22Rv1 (cell line): Measurements from ENCODE around the gene PDE6C.

Source experiments
- H3K27ac ChIP-seq: fragments of 450-650 bp; 2 replicates; pipeline ENCODE4 v1.5.1; 2017
- CTCF ChIP-seq: fragments of 450-650 bp; IDR thresholded peaks from 2 replicates; pipeline ENCODE4 v1.5.1; 2017; ENCODE audit warnings: mild to moderate bottlenecking
- ZFX ChIP-seq: fragments of 450-650 bp; IDR thresholded peaks from 2 replicates; pipeline ENCODE4 v1.6.1; 2017; ENCODE audit warnings: antibody characterized with exemption, borderline replicate concordance

PDE6C gene

GRCh38 chr10:93670372-93670771 is 58.0 kb downstream of the PDE6C start:
- TF ChIP-seq ZFX (no peak), CTCF (no peak)

GRCh38 chr10:93671042-93671441 is 58.7 kb downstream of the PDE6C start:
- TF ChIP-seq CTCF = no peak
- TF ChIP-seq ZFX = no peak
- H3K27ac ChIP-seq = no peak overlapping the region

More at GRCh38 chr10:93670372-93670771, 58.0 kb downstream of the PDE6C start:
- no peak overlapping the region for H3K27ac ChIP-seq

GRCh38 chr10:93672022-93672678 is 59.8 kb downstream of the PDE6C start:
- TF ChIP-seq ZFX = no peak
- TF ChIP-seq CTCF = no peak
- no peak overlapping the region for H3K27ac ChIP-seq

- no peak for TF ChIP-seq CTCF
- no peak for TF ChIP-seq ZFX
- H3K27ac ChIP-seq = no peak overlapping the region
These were observed 60.6 kb downstream of the PDE6C start for GRCh38 chr10:93672890-93673289.

- TF ChIP-seq ZFX = no peak
- TF ChIP-seq CTCF = no peak
- no peak overlapping the region for H3K27ac ChIP-seq
These were observed 61.5 kb downstream of the PDE6C start for GRCh38 chr10:93673791-93674190.

GRCh38 chr10:93678386-93678785 is 66.0 kb downstream of the PDE6C start:
- TF ChIP-seq CTCF = no peak
- no peak overlapping the region for H3K27ac ChIP-seq

GRCh38 chr10:93678805-93679587 is 66.7 kb downstream of the PDE6C start:
- no peak overlapping the region for H3K27ac ChIP-seq
- TF ChIP-seq CTCF = no peak
- TF ChIP-seq ZFX = no peak
